Activated CD4-positive, alpha-beta T cell treated with anti-CD3 and anti-CD28 coated beads, Interleukin-2, Interleukin-4, amounts not matched to agents 100 ng/mL and 50 ng/mL, durations not matched to agents 16 hours and 8 hours (primary cell): ENCODE data around the gene RPL9.
"Not testable (repeated sequence)": the region's sequence is repeated elsewhere in the genome, so short reads cannot be mapped to it uniquely, and the experiment has no call there.

Experiments
- DNase-seq: peaks from one replicate; pipeline ENCODE4 v3.0.0-alpha.2; 2020; ENCODE audit warnings: low spot score

Gene RPL9

DNA sequence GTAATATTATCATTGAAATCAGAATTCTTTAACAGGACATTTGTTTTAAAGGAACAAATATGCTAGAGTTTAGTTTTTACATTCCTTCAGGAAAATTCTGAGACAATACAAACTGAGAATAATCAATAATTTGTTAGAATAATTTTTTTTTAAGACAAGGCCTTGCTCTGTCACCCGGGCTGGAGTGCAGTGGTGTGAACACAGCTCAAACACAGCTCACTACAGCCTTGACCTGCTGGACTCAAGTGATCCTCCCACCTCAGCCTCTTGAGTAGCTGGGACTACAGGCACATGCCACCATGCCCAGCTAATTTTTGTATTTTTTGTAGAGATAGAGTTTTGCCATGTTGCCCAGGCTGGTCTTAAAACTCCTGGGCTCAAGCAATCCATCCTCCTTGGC is 33.4 kb downstream of the RPL9 start:
- DNase-seq, result not testable (repeated sequence)

DNA sequence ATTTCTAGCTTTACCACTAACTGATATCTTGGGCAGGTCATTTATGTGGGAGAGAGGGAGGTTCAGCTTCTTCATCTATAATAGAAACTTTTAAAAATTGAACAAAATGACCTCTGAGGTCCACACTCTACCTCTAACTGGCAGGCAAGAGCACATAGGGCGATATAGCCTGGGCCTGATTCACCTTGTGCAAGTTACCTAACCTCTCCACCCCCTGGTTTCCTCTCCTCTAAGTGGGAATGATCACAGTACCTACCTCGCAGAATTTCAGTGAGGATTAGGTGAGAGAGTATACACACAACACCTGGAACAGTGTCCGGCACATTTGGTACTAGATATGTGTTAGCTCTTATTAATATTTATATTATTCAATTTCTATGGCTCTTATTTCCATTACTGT is 36.5 kb downstream of the RPL9 start:
- no peak for DNase-seq

DNA sequence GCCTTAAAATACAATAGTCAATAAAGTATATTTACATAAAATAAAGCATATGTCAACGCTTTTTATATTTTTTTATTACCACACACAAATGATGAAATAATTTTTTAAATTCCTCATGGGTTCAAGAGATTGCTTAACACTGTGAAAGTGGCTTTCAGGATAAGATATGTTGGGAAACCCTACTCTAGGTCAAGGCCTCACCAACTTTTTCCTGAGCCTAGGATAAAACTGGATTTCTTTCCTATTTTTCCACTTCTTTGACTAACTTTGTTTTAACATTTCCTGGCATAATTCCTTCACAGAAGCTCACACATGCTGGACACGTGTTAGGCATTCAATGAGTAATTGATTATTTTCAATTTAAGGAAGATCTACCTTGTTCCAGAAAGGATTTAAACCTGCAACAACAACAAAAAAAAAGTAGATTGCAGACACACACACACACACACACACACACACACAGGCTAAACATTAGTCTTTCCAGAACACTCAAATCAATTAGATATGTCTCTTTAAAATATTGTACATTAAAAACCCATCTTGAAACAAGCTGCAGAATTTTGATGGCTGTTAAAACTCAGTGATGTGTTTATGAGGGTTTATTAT is 42.9 kb downstream of the RPL9 start:
- no peak for DNase-seq

DNA sequence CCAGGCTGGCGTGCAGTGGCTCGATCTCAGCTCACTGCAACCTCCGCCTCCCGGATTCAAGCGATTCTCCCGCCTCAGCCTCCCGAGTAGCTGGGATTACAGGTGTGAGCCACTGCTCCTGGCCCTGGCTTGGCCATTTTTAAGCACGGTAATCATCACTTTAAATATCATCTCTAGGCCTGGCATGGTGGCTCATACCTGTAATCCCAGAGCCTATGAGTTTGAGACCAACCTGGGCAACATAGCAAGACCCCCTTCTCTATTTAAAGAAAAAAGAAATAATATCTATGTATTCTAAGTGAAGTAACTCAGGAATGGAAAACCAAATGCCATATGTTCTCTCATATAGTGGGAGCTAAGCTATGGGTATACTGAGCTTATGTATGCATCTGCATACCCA is 47.2 kb downstream of the RPL9 start:
- not testable (repeated sequence) for DNase-seq

DNA sequence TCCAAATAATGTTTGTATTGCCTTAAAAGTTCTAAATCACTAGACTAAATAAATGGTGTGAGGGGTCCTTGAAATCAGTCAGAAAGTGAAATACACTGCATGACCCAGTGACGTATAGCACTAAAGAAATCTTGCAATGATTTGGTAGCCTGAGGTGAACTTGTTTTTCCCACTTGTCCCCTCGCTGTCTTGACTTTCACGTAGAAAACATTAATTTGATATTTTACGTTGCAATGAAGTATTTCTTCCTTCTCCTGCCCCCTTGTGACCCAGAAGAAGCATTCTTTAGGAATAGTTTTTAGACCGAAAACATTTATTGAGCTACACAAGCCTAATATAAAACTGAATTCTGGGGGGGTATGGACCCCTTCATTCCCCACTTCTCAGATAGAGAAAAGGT is 48.3 kb downstream of the RPL9 start:
- no peak for DNase-seq

DNA sequence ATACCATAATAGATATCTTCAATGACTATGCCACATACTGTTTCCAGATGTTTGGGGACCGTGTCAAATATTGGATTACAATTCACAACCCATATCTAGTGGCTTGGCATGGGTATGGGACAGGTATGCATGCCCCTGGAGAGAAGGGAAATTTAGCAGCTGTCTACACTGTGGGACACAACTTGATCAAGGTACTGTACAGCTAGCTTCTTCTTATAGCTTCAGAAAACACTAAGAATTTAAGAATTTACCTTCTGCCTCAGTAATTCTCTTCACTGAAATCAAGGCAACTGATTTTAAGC is 51.2 kb downstream of the RPL9 start:
- no peak for DNase-seq

DNA sequence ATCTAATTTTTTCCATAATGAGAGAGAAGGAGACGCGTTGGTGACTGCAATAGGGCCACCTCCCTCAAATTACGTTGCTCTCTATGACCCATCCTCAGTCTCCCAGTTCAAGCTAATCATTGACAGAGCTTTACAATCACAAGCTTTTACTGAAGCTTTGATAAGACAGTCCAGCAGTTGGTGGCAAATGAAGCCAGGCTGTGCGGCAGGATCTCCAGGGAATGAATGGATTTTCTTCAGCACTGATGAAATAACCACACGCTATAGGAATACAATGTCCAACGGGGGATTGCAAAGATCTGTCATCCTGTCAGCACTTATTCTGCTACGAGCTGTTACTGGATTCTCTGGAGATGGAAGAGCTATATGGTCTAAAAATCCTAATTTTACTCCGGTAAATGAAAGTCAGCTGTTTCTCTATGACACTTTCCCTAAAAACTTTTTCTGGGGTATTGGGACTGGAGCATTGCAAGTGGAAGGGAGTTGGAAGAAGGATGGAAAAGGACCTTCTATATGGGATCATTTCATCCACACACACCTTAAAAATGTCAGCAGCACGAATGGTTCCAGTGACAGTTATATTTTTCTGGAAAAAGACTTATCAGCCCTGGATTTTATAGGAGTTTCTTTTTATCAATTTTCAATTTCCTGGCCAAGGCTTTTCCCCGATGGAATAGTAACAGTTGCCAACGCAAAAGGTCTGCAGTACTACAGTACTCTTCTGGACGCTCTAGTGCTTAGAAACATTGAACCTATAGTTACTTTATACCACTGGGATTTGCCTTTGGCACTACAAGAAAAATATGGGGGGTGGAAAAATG is 51.7 kb downstream of the RPL9 start, which contains the start of gene KLB:
KLB (plus strand) TSS at position 168 of the 821 bp plus-strand sequence; CDS start at position 188, 20 bp downstream.
- DNase-seq, result no peak
